ENCODE data around the gene CTIF.
"Not testable (repeated sequence)": the region's sequence is repeated elsewhere in the genome, so short reads cannot be mapped to it uniquely, and the experiment has no call there.

CTIF gene

GRCh38 chr18:48803951-48804855 is 265.4 kb downstream of the CTIF start:
- DNase-seq (ENCODE audit: low spot score), result no peak

- no peak for DNase-seq (ENCODE audit: low spot score)
Observed at GRCh38 chr18:48804856-48805610, 266.2 kb downstream of the CTIF start.

GRCh38 chr18:48805826-48806535 is 267.1 kb downstream of the CTIF start:
- DNase-seq (ENCODE audit: low spot score), result no peak

- DNase-seq (ENCODE audit: low spot score), result no peak
Observed at GRCh38 chr18:48806551-48807261, 267.9 kb downstream of the CTIF start.

GRCh38 chr18:48808476-48808875 is 269.6 kb downstream of the CTIF start:
- no peak for DNase-seq (ENCODE audit: low spot score)

- DNase-seq (ENCODE audit: low spot score), result no peak
Observed at GRCh38 chr18:48809365-48809764, 270.5 kb downstream of the CTIF start.

- DNase-seq (ENCODE audit: low spot score), result no peak
Observed at GRCh38 chr18:48810805-48811204, 272.0 kb downstream of the CTIF start.

GRCh38 chr18:48811401-48811800 is 272.6 kb downstream of the CTIF start:
- no peak for DNase-seq (ENCODE audit: low spot score)

- DNase-seq (ENCODE audit: low spot score), result not testable (repeated sequence)
Observed at GRCh38 chr18:48811977-48812451, 273.2 kb downstream of the CTIF start.

- no peak for DNase-seq (ENCODE audit: low spot score)
Observed at GRCh38 chr18:48813321-48813720, 274.5 kb downstream of the CTIF start.

- no peak for DNase-seq (ENCODE audit: low spot score)
Observed at GRCh38 chr18:48813833-48814489, 275.1 kb downstream of the CTIF start.

GRCh38 chr18:48814490-48815178 is 275.8 kb downstream of the CTIF start:
- DNase-seq (ENCODE audit: low spot score), result no peak

GRCh38 chr18:48815179-48815515 is 276.3 kb downstream of the CTIF start:
- DNase-seq (ENCODE audit: low spot score), result no peak

GRCh38 chr18:48815581-48816324 is 276.9 kb downstream of the CTIF start:
- DNase-seq (ENCODE audit: low spot score), result no peak

GRCh38 chr18:48816554-48816953 is 277.7 kb downstream of the CTIF start:
- DNase-seq (ENCODE audit: low spot score), result no peak

GRCh38 chr18:48817021-48817461 is 278.2 kb downstream of the CTIF start:
- no peak for DNase-seq (ENCODE audit: low spot score)

GRCh38 chr18:48818329-48819254 is 279.8 kb downstream of the CTIF start:
- no peak for DNase-seq (ENCODE audit: low spot score)

GRCh38 chr18:48819276-48819675 is 280.4 kb downstream of the CTIF start:
- no peak for DNase-seq (ENCODE audit: low spot score)

Measured in AG08396 (cell line).